NT2/D1 (cell line): ENCODE data around the gene HDC.

Experiments
- DNase-seq: peaks from one replicate; pipeline ENCODE4 v3.0.0-alpha.2; 2011; ENCODE audit warnings: low read depth, low spot score
- H3K27me3 ChIP-seq: 2 replicates; pipeline ENCODE4 v1.6.0; 2011; ENCODE audit warnings: mild to moderate bottlenecking; ENCODE audit not compliant: insufficient read length, insufficient read depth
- H3K36me3 ChIP-seq: 2 replicates; pipeline ENCODE4 v1.6.1; 2011; ENCODE audit warnings: mild to moderate bottlenecking, low read length, mixed read lengths; ENCODE audit not compliant: insufficient read depth, insufficient read length
- H3K4me1 ChIP-seq: 2 replicates; pipeline ENCODE4 v1.5.1; 2011; ENCODE audit not compliant: insufficient read depth, insufficient read length
- H3K4me3 ChIP-seq: 2 replicates; pipeline ENCODE4 v1.5.1; 2011; ENCODE audit warnings: low read depth; ENCODE audit not compliant: insufficient read length
- H3K9ac ChIP-seq: 2 replicates; pipeline ENCODE4 v1.6.0; 2011; ENCODE audit warnings: low read depth; ENCODE audit not compliant: insufficient read length
- H3K9me3 ChIP-seq: 2 replicates; pipeline ENCODE4 v1.5.1; 2011; ENCODE audit warnings: mild to moderate bottlenecking, low read length; ENCODE audit not compliant: insufficient read depth
- SUZ12 ChIP-seq: IDR thresholded peaks from 2 replicates; pipeline ENCODE4 v1.6.1; 2011; ENCODE audit not compliant: insufficient read length, insufficient read depth; ENCODE audit errors: extremely low read depth
- YY1 ChIP-seq: IDR thresholded peaks from 2 replicates; pipeline ENCODE4 v1.6.1; 2011; ENCODE audit not compliant: insufficient read length, insufficient read depth
- ZNF274 ChIP-seq: IDR thresholded peaks from 2 replicates; pipeline ENCODE4 v1.6.1; 2011; ENCODE audit warnings: mild to moderate bottlenecking, low read depth, low read length

HDC gene

DNA sequence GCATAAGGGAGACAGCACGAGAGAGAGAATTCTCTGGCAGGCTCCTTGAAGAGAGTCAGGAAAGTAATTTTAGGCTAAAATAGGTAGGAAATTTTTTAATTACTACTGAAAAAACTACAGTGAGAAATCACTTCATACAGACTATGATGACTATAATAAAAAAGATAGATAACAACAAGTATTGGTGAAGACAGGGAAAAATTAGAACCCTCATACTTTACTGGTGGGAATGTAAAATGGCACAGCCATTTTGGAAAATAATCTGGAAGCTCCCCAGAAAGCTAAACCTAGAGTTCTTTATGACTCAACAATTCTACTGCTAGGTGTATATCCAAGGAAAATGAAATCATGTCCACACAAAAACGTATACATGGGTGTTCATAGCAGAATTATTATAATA lies 2.1 kb upstream of the HDC start:
- H3K4me3 ChIP-seq: no peak overlapping the region
- no peak overlapping the region for H3K9ac ChIP-seq
- no peaks in the 10 kb centered on the region for H3K36me3 ChIP-seq
- DNase-seq: no peak
- H3K9me3 ChIP-seq: no peaks in the 10 kb centered on the region
- no peak for TF ChIP-seq ZNF274
- no peak for TF ChIP-seq SUZ12
- no peak for TF ChIP-seq YY1
- H3K27me3 ChIP-seq: no peaks in the 10 kb centered on the region
- H3K4me1 ChIP-seq: no peaks in the 10 kb centered on the region

GRCh38 chr15:50262533-50262932 lies 3.0 kb downstream of the HDC start:
- no peaks in the 10 kb centered on the region for H3K36me3 ChIP-seq
- H3K9me3 ChIP-seq: no peaks in the 10 kb centered on the region
- DNase-seq: no peak
- H3K4me3 ChIP-seq: no peak overlapping the region
- no peaks in the 10 kb centered on the region for H3K27me3 ChIP-seq
- H3K9ac ChIP-seq: no peak overlapping the region
- TF ChIP-seq YY1 (no peak), SUZ12 (no peak), ZNF274 (no peak)
- no peaks in the 10 kb centered on the region for H3K4me1 ChIP-seq

GRCh38 chr15:50261981-50262380 lies 3.5 kb downstream of the HDC start:
- Histone ChIP-seq H3K4me1 (no peaks in the 10 kb centered on the region), H3K9ac (no peak overlapping the region), H3K36me3 (no peaks in the 10 kb centered on the region), H3K4me3 (no peak overlapping the region), H3K27me3 (no peaks in the 10 kb centered on the region), H3K9me3 (no peaks in the 10 kb centered on the region)
- TF ChIP-seq YY1 (no peak), SUZ12 (no peak), ZNF274 (no peak)
- no peak for DNase-seq

GRCh38 chr15:50260969-50261496 lies 4.5 kb downstream of the HDC start:
- no peak overlapping the region for H3K9ac ChIP-seq
- H3K4me3 ChIP-seq: no peak overlapping the region
- H3K4me1 ChIP-seq: no peaks in the 10 kb centered on the region
- H3K27me3 ChIP-seq: no peaks in the 10 kb centered on the region
- TF ChIP-seq YY1 (no peak), SUZ12 (no peak), ZNF274 (no peak)
- H3K36me3 ChIP-seq: no peaks in the 10 kb centered on the region
- DNase-seq: no peak
- no peaks in the 10 kb centered on the region for H3K9me3 ChIP-seq

GRCh38 chr15:50259276-50259675 lies 6.2 kb downstream of the HDC start:
- no peak for TF ChIP-seq YY1
- TF ChIP-seq ZNF274: no peak
- TF ChIP-seq SUZ12: no peak
- Histone ChIP-seq H3K27me3 (no peaks in the 10 kb centered on the region), H3K9ac (no peak overlapping the region), H3K36me3 (no peaks in the 10 kb centered on the region), H3K4me3 (no peak overlapping the region), H3K9me3 (no peaks in the 10 kb centered on the region), H3K4me1 (no peaks in the 10 kb centered on the region)
- no peak for DNase-seq

- Histone ChIP-seq H3K9ac (no peak overlapping the region), H3K9me3 (no peaks in the 10 kb centered on the region), H3K4me1 (no peaks in the 10 kb centered on the region), H3K27me3 (no peaks in the 10 kb centered on the region), H3K36me3 (no peaks in the 10 kb centered on the region), H3K4me3 (no peak overlapping the region)
- DNase-seq: no peak
- no peak for TF ChIP-seq YY1
- TF ChIP-seq SUZ12: no peak
- no peak for TF ChIP-seq ZNF274
These were observed 7.6 kb downstream of the HDC start for GRCh38 chr15:50257924-50258323.

GRCh38 chr15:50257332-50257731 lies 8.2 kb downstream of the HDC start:
- Histone ChIP-seq H3K9me3 (no peaks in the 10 kb centered on the region), H3K4me3 (no peak overlapping the region), H3K4me1 (no peaks in the 10 kb centered on the region), H3K9ac (no peak overlapping the region), H3K27me3 (no peaks in the 10 kb centered on the region), H3K36me3 (no peaks in the 10 kb centered on the region)
- TF ChIP-seq SUZ12 (no peak), YY1 (no peak), ZNF274 (no peak)
- DNase-seq: no peak
